HEK293 (cell line): Measurements from ENCODE around the gene NLRP4.

Experiments
- CTCF ChIA-PET: fragments of 350-600 bp; formaldehyde crosslinking; extraction: SDS; loops from one replicate; lab custom pipeline; 2021; ENCODE audit warnings: antibody characterized with exemption; lab: Yijun Ruan, JAX
- POLR2A ChIA-PET: fragments of 300-600 bp; formaldehyde crosslinking; extraction: SDS; loops from one replicate; lab custom pipeline; 2020; ENCODE audit warnings: antibody characterized with exemption, inconsistent platforms; lab: Yijun Ruan, JAX
- H3K27ac ChIP-seq: fragments of 200-500 bp; sonication (Bioruptor generic); 2 replicates; pipeline ENCODE4 v1.5.1; 2014; ENCODE audit warnings: low read depth, low read length, control low read depth, inconsistent platforms; ENCODE audit errors: extremely low read depth
- H3K36me3 ChIP-seq, 2 experiments: fragments of 200-500 bp in 1 of 2; sonication (Bioruptor generic) in 1 of 2; 1 replicate in 1 of 2; 2 replicates in 1 of 2; pipeline ENCODE4 v1.5.1; 2014 to 2017; ENCODE audit warnings: inconsistent platforms in 2 of 2, low read length in 2 of 2; ENCODE audit not compliant: control insufficient read depth in 2 of 2, insufficient read depth in 1 of 2
- H3K4me1 ChIP-seq: fragments of 200-500 bp; sonication (Bioruptor generic); 2 replicates; pipeline ENCODE4 v1.5.1; 2014; ENCODE audit warnings: mild to moderate bottlenecking, low read length, inconsistent platforms; ENCODE audit not compliant: control insufficient read depth, insufficient read depth
- H3K4me3 ChIP-seq: 2 replicates; pipeline ENCODE4 v1.5.1; 2011; ENCODE audit warnings: low read depth, mild to moderate bottlenecking, control low read depth, low read length, moderate library complexity
- H3K9me3 ChIP-seq: fragments of 200-500 bp; sonication (Bioruptor generic); 2 replicates; pipeline ENCODE4 v1.5.1; 2014; ENCODE audit warnings: low read depth, low read length, inconsistent platforms; ENCODE audit not compliant: control insufficient read depth, insufficient read depth
- GLI2 ChIP-seq: fragments of 450-650 bp; formaldehyde crosslinking; IDR thresholded peaks from 2 replicates; pipeline ENCODE4; 2017; ENCODE audit warnings: missing biosample characterization, missing genetic modification characterization, low read depth, borderline replicate concordance
- KLF9 ChIP-seq: fragments of 450-650 bp; formaldehyde crosslinking; IDR thresholded peaks from 2 replicates; pipeline ENCODE4 v1.5.1; 2016; ENCODE audit warnings: missing biosample characterization, missing genetic modification characterization, low read depth
- MEIS1 ChIP-seq: sonication (generic); formaldehyde crosslinking; IDR thresholded peaks from 2 replicates; pipeline ENCODE4 v1.8.1; 2022; ENCODE audit warnings: missing genetic modification reagents, mild to moderate bottlenecking, borderline replicate concordance
- MYNN ChIP-seq: fragments of 450-650 bp; formaldehyde crosslinking; IDR thresholded peaks from 2 replicates; pipeline ENCODE4 v1.5.1; 2016; ENCODE audit warnings: missing biosample characterization, missing genetic modification characterization, borderline replicate concordance
- ZBTB6 ChIP-seq: fragments of 450-650 bp; formaldehyde crosslinking; IDR thresholded peaks from 2 replicates; pipeline ENCODE4 v1.5.1; 2017; ENCODE audit warnings: missing biosample characterization, missing genetic modification characterization
- ZNF114 ChIP-seq: fragments of 450-650 bp; formaldehyde crosslinking; IDR thresholded peaks from 2 replicates; pipeline ENCODE4 v1.5.0; 2017; ENCODE audit warnings: missing biosample characterization, missing genetic modification characterization
- ZNF140 ChIP-seq: fragments of 450-650 bp; formaldehyde crosslinking; IDR thresholded peaks from 2 replicates; pipeline ENCODE4 v1.5.1; 2016; ENCODE audit warnings: missing biosample characterization, missing genetic modification characterization
- ZNF157 ChIP-seq: fragments of 450-650 bp; formaldehyde crosslinking; IDR thresholded peaks from 2 replicates; pipeline ENCODE4 v1.5.1; 2016; ENCODE audit warnings: missing biosample characterization, missing genetic modification characterization
- ZNF274 ChIP-seq, 2 experiments: fragments of 200-500 bp in 1 of 2; fragments of 450-650 bp in 1 of 2; sonication (Bioruptor generic) in 1 of 2; formaldehyde crosslinking in 1 of 2; IDR thresholded peaks; 2 replicates each; pipeline versions ENCODE4 v1.5.1 to v1.6.1; 2014 to 2016; ENCODE audit warnings: borderline replicate concordance in 1 of 2, inconsistent platforms in 1 of 2, low read length in 1 of 2, missing biosample characterization in 1 of 2, missing genetic modification characterization in 1 of 2
- ZNF335 ChIP-seq: fragments of 450-650 bp; formaldehyde crosslinking; conservative IDR thresholded peaks from 2 replicates; pipeline ENCODE4 v1.5.1; 2016; ENCODE audit warnings: missing biosample characterization, missing genetic modification characterization
- ZNF416 ChIP-seq: fragments of 450-650 bp; formaldehyde crosslinking; IDR thresholded peaks from 2 replicates; pipeline ENCODE4 v1.5.1; 2016; ENCODE audit warnings: missing biosample characterization, missing genetic modification characterization
- ZNF555 ChIP-seq: fragments of 450-650 bp; formaldehyde crosslinking; conservative IDR thresholded peaks from 2 replicates; pipeline ENCODE4 v1.5.1; 2017; ENCODE audit warnings: missing biosample characterization, mild to moderate bottlenecking, missing genetic modification characterization, inconsistent platforms
- ZNF610 ChIP-seq: fragments of 450-650 bp; formaldehyde crosslinking; IDR thresholded peaks from 2 replicates; pipeline ENCODE4 v1.5.1; 2016; ENCODE audit warnings: missing biosample characterization, missing genetic modification characterization, borderline replicate concordance
- ZNF626 ChIP-seq: fragments of 450-650 bp; sonication (Bioruptor Pico); formaldehyde crosslinking; IDR thresholded peaks from 2 replicates; pipeline ENCODE4 v1.5.1; 2018; ENCODE audit warnings: missing biosample characterization, missing genetic modification characterization, inconsistent platforms
- ZNF692 ChIP-seq: fragments of 450-650 bp; formaldehyde crosslinking; IDR thresholded peaks from 2 replicates; pipeline ENCODE4 v1.5.1; 2016; ENCODE audit warnings: missing biosample characterization, missing genetic modification characterization
- ZNF701 ChIP-seq: fragments of 450-650 bp; formaldehyde crosslinking; IDR thresholded peaks from 2 replicates; pipeline ENCODE4 v1.5.1; 2016; ENCODE audit warnings: missing biosample characterization, missing genetic modification characterization
- ZSCAN30 ChIP-seq: fragments of 450-650 bp; IDR thresholded peaks from 2 replicates; pipeline ENCODE4 v1.5.1; 2018; ENCODE audit warnings: missing biosample characterization, mild to moderate bottlenecking, missing genetic modification characterization, moderate library complexity
- TF ChIP-seq, protein P1 (sequence below): fragments of 450-650 bp; formaldehyde crosslinking; IDR thresholded peaks from 2 replicates; pipeline ENCODE4 v1.5.1; 2016; ENCODE audit warnings: missing biosample characterization, missing genetic modification characterization
- TF ChIP-seq, protein P2 (sequence below): fragments of 450-650 bp; formaldehyde crosslinking; IDR thresholded peaks from 2 replicates; pipeline ENCODE4 v1.5.1; 2017; ENCODE audit warnings: missing biosample characterization, missing genetic modification characterization

The NLRP4 gene

DNA sequence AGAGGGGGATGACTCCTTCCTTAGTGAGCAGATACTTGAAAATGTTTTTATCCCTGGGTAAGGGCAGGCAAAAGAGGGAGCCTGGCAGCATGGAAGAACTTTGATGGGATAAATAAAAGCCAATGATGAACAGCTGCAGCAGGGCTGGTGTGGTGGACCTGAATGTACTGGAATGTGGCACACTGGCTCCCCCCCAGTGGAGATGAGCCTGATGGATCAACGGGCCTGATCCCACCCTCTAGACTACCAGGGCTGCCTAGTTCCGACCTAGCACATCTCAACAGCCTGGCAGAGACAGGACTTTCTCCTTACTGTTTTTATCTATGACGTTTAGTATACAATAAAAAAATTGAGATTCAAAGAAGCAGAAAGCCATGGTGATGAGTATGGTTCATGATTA, 25.0 kb upstream of the NLRP4 start:
- H3K36me3 ChIP-seq, result no peaks in the 10 kb centered on the region
- H3K27ac ChIP-seq, result no peak overlapping the region
- POLR2A ChIA-PET, result no interaction called here
- H3K9me3 ChIP-seq, result no peaks in the 10 kb centered on the region
- TF ChIP-seq, protein P1, sequence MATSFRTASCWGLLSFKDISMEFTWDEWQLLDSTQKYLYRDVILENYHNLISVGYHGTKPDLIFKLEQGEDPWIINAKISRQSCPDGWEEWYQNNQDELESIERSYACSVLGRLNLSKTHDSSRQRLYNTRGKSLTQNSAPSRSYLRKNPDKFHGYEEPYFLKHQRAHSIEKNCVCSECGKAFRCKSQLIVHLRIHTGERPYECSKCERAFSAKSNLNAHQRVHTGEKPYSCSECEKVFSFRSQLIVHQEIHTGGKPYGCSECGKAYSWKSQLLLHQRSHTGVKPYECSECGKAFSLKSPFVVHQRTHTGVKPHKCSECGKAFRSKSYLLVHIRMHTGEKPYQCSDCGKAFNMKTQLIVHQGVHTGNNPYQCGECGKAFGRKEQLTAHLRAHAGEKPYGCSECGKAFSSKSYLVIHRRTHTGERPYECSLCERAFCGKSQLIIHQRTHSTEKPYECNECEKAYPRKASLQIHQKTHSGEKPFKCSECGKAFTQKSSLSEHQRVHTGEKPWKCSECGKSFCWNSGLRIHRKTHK (tag by site-specific recombination), result no peak
- TF ChIP-seq MEIS1 (CRISPR knock-in tag), result no peak
- no peak for TF ChIP-seq GLI2 (tag by site-specific recombination)
- TF ChIP-seq KLF9 (tag by site-specific recombination), result no peak
- TF ChIP-seq, all 188 proteins: peak for 0
- CTCF ChIA-PET, result interaction anchor here (0.5 to 5.1 kb wide), 5 partner anchors 8 to 263 kb away, joined by 3 to 62 read pairs (median 11); no protein-coding TSS in a partner anchor
- Histone ChIP-seq H3K4me3 (no peak overlapping the region), H3K4me1 (no peaks in the 10 kb centered on the region)

DNA sequence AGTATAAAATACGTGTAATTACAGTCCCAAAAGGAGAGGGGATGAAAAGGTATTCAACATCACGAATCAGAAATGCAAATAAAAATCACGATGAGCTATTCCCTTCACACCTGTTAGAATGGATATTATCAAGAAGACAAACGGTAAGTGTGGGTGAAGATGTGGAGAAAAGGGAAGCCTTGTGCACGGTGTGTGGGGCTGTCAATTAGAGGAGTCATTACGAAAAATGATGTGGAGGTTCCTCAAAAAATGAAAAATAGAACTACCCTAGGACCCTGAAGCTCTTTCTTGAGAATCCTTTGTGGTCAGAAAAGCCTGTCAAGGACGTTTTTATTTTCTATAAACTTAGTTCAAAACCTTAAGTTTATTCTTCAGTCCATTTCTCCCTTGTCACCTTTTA, 23.9 kb upstream of the NLRP4 start:
- ChIA-PET CTCF (interaction anchor here (0.6 to 5.1 kb wide), 4 partner anchors 34 to 180 kb away, joined by 3 to 62 read pairs (median 16); no protein-coding TSS in a partner anchor), POLR2A (no interaction called here)
- TF ChIP-seq, protein P2, sequence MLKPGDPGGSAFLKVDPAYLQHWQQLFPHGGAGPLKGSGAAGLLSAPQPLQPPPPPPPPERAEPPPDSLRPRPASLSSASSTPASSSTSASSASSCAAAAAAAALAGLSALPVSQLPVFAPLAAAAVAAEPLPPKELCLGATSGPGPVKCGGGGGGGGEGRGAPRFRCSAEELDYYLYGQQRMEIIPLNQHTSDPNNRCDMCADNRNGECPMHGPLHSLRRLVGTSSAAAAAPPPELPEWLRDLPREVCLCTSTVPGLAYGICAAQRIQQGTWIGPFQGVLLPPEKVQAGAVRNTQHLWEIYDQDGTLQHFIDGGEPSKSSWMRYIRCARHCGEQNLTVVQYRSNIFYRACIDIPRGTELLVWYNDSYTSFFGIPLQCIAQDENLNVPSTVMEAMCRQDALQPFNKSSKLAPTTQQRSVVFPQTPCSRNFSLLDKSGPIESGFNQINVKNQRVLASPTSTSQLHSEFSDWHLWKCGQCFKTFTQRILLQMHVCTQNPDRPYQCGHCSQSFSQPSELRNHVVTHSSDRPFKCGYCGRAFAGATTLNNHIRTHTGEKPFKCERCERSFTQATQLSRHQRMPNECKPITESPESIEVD, result no peak
- TF ChIP-seq ZBTB6 (tag by site-specific recombination) (no peak), ZSCAN30 (no peak), ZNF114 (tag by site-specific recombination) (no peak), ZNF626 (tag by site-specific recombination) (no peak), ZNF157 (tag by site-specific recombination) (no peak), MYNN (tag by site-specific recombination) (no peak), ZNF140 (no peak), ZNF692 (tag by site-specific recombination) (no peak), ZNF701 (tag by site-specific recombination) (no peak)
- Histone ChIP-seq H3K27ac (no peak overlapping the region), H3K9me3 (no peaks in the 10 kb centered on the region), H3K4me3 (no peak overlapping the region), H3K4me1 (no peaks in the 10 kb centered on the region), H3K36me3 (no peaks in the 10 kb centered on the region)

GRCh38 chr19:55813906-55814305, 22.4 kb upstream of the NLRP4 start:
- Histone ChIP-seq H3K9me3 (no peaks in the 10 kb centered on the region), H3K4me1 (no peaks in the 10 kb centered on the region), H3K27ac (no peak overlapping the region), H3K4me3 (no peak overlapping the region), H3K36me3 (no peaks in the 10 kb centered on the region)
- POLR2A ChIA-PET, result no interaction called here
- peak; percentile 97 for TF ChIP-seq ZNF610 (tag by site-specific recombination)
- no peak for TF ChIP-seq ZNF555 (tag by site-specific recombination)
- TF ChIP-seq ZNF274 (IDR thresholded peaks at IDR 0.05; ENCODE audit: low read length), result no peak
- no peak for TF ChIP-seq ZNF274 (tag by site-specific recombination; IDR thresholded peaks at IDR 0.05; ENCODE audit: borderline replicate concordance)
- TF ChIP-seq ZNF335 (tag by site-specific recombination), result no peak
- no peak for TF ChIP-seq ZNF416 (tag by site-specific recombination)
- CTCF ChIA-PET, result interaction anchor here (0.6 kb wide), 1 partner anchor 184 kb away, joined by 3 read pairs; no protein-coding TSS in a partner anchor
